Uterus (tissue), 4 donors: Measurements from ENCODE around the gene ZNF888. TPM values are rescaled to one million over a fixed set of nuclear protein-coding genes. Genes with fewer than 3 reads are reported as not detected.
A peak's percentile ranks its signal among the peaks of the same experiment; 100 is the strongest.
"Not testable (repeated sequence)": the region's sequence is repeated elsewhere in the genome, so short reads cannot be mapped to it uniquely, and the experiment has no call there.

Experiments used
- DNase-seq, 2 donors: peaks; one replicate each; pipeline ENCODE4 v3.0.0-alpha.2; 2019 to 2020
- H3K27ac ChIP-seq, 2 donors: fragments of 200-600 bp; sonication (generic); 1 replicate in 1 of 2; 2 replicates in 1 of 2; pipeline ENCODE4 v1.5.1; 2016 to 2018
- H3K27me3 ChIP-seq, 2 donors: fragments of 200-600 bp; sonication (generic); one replicate each; pipeline ENCODE4 v1.5.1; 2018 to 2019; ENCODE audit warnings: control low read depth in 1 of 2
- H3K36me3 ChIP-seq, 2 donors: fragments of 200-600 bp; sonication (generic); one replicate each; pipeline ENCODE4 v1.5.1; 2019; ENCODE audit warnings: control low read depth in 1 of 2
- H3K4me1 ChIP-seq, 2 donors: fragments of 200-600 bp; sonication (generic); one replicate each; pipeline ENCODE4 v1.5.1; 2018 to 2019; ENCODE audit warnings: control low read depth in 1 of 2
- H3K4me3 ChIP-seq, 2 donors: fragments of 200-600 bp; sonication (generic); 1 replicate in 1 of 2; 2 replicates in 1 of 2; pipeline ENCODE4 v1.5.1; 2018 to 2019; ENCODE audit warnings: mild to moderate bottlenecking in 1 of 2
- H3K9me3 ChIP-seq, 2 donors: fragments of 200-600 bp; sonication (generic); one replicate each; pipeline ENCODE4 v1.5.1; 2019; ENCODE audit warnings: control low read depth in 1 of 2
- CTCF ChIP-seq, 4 experiments: fragments of 200-600 bp in 2 of 4; fragments of 450-650 bp in 2 of 4; sonication (generic) in 2 of 4; IDR thresholded peaks; one replicate each; pipeline ENCODE4 v1.5.1; 2016 to 2019; ENCODE audit warnings: antibody characterized with exemption in 4 of 4, mild to moderate bottlenecking in 2 of 4, moderate library complexity in 1 of 4
- POLR2A ChIP-seq, 2 donors: fragments of 450-650 bp; IDR thresholded peaks; one replicate each; pipeline ENCODE4 v1.6.1; 2016; ENCODE audit warnings: antibody characterized with exemption in 2 of 2, mild to moderate bottlenecking in 1 of 2, moderate library complexity in 1 of 2
- intact Hi-C: fragments of 100-400 bp; cut with DNase I; formaldehyde crosslinking; loops from one replicate; pipeline ENCODE4 v1.15.1; 2023; ENCODE audit warnings: low total_unique reads
- total RNA-seq, 4 donors: library from RNA; depleted of rRNA in 3 of 4; stranded (reverse); fragments of >200 nt in 3 of 4; gene quantifications; one replicate each; pipeline versions ENCODE4 v1.1.0 to v1.2.4, GENCODE V29; 2014 to 2023
- donor health status: DM: yes; HTN: yes; CAD: no.

Gene ZNF888
- total RNA-seq, 4 donors from 2014 or later, result 1.5 to 34.4 (median 6.1) TPM; not detected in 1

- no peaks in the 10 kb centered on the region for H3K4me1 ChIP-seq
- no peak overlapping the region for H3K27ac ChIP-seq
- H3K9me3 ChIP-seq, result no peaks in the 10 kb centered on the region
- intact Hi-C loops, result no loop called here
- TF ChIP-seq CTCF (IDR thresholded peaks at IDR 0.05) (no peak), POLR2A (IDR thresholded peaks at IDR 0.05) (no peak)
- no peaks in the 10 kb centered on the region for H3K27me3 ChIP-seq
- H3K36me3 ChIP-seq, result no peaks in the 10 kb centered on the region
- H3K4me3 ChIP-seq, result no peak overlapping the region
- DNase-seq, result no peak
These were observed 34.2 kb downstream of the ZNF888 start for GRCh38 chr19:52889076-52889475.

- H3K27me3 ChIP-seq, result no peaks in the 10 kb centered on the region
- H3K27ac ChIP-seq, result no peak overlapping the region
- H3K4me3 ChIP-seq, result no peak overlapping the region
- intact Hi-C loops, result no loop called here
- no peak for DNase-seq
- no peaks in the 10 kb centered on the region for H3K36me3 ChIP-seq
- no peaks in the 10 kb centered on the region for H3K9me3 ChIP-seq
- H3K4me1 ChIP-seq, result no peaks in the 10 kb centered on the region
- TF ChIP-seq CTCF (IDR thresholded peaks at IDR 0.05), result no peak
- no peak for TF ChIP-seq POLR2A (IDR thresholded peaks at IDR 0.05)
These were observed 42.3 kb downstream of the ZNF888 start for GRCh38 chr19:52880895-52881389.

- intact Hi-C loops, H3K4me3 ChIP-seq, H3K27ac ChIP-seq, H3K36me3 ChIP-seq, H3K27me3 ChIP-seq, DNase-seq, H3K9me3 ChIP-seq, H3K4me1 ChIP-seq: not testable (repeated sequence)
These were observed 50.2 kb downstream of the ZNF888 start for GRCh38 chr19:52872996-52873395.

- no peak overlapping the region for H3K27ac ChIP-seq
- TF ChIP-seq CTCF (IDR thresholded peaks at IDR 0.05), result no peak
- no peak for TF ChIP-seq POLR2A (IDR thresholded peaks at IDR 0.05)
- no peaks in the 10 kb centered on the region for H3K27me3 ChIP-seq
- no peaks in the 10 kb centered on the region for H3K9me3 ChIP-seq
- intact Hi-C loops, result no loop called here
- no peak for DNase-seq
- no peaks in the 10 kb centered on the region for H3K4me1 ChIP-seq
- no peaks in the 10 kb centered on the region for H3K36me3 ChIP-seq
- no peak overlapping the region for H3K4me3 ChIP-seq
These were observed 51.8 kb downstream of the ZNF888 start for GRCh38 chr19:52871466-52871865.

GRCh38 chr19:52868031-52868430, 55.2 kb downstream of the ZNF888 start:
- H3K4me1 ChIP-seq, H3K27me3 ChIP-seq, H3K27ac ChIP-seq, intact Hi-C loops, DNase-seq, H3K36me3 ChIP-seq, H3K9me3 ChIP-seq, H3K4me3 ChIP-seq: not testable (repeated sequence)

- TF ChIP-seq CTCF (IDR thresholded peaks at IDR 0.05) (peak in 1 of 4 experiments; percentile 41), POLR2A (IDR thresholded peaks at IDR 0.05) (peak; percentile 7 to 46)
- H3K36me3 ChIP-seq, intact Hi-C loops, H3K4me1 ChIP-seq, H3K9me3 ChIP-seq, H3K27me3 ChIP-seq: not testable (repeated sequence)
- H3K27ac ChIP-seq, result peak within 1 kb of the TSS; percentile 67 to 80
- H3K4me3 ChIP-seq, result peak within 1 kb of the TSS; percentile 55 to 63
- DNase-seq, result peak; percentile 70 to 81
These were observed 65.6 kb downstream of the ZNF888 start, which contains the start of gene ZNF468 for GRCh38 chr19:52857378-52858191. Gene ZNF468, minus strand, starts transcription at chr19:52857619. Its CDS starts 3,347 bp downstream, at chr19:52854272.

GRCh38 chr19:52856540-52857377, 66.5 kb downstream of the ZNF888 start:
- peak overlapping the region; percentile 55 to 63 for H3K4me3 ChIP-seq
- intact Hi-C loops, H3K36me3 ChIP-seq, H3K4me1 ChIP-seq, H3K9me3 ChIP-seq, H3K27me3 ChIP-seq: not testable (repeated sequence)
- peak; percentile 16 to 19 for DNase-seq
- H3K27ac ChIP-seq, result peak overlapping the region; percentile 60 to 80
